GM18870 (cell line): ENCODE data around the gene HOMER1.

ENCODE experiments used
- ATAC-seq: cut with Tn5 transposase; IDR thresholded peaks from one replicate; pipeline ENCODE4 v1.9.1; 2021; ENCODE audit warnings: moderate library complexity; ENCODE audit not compliant: unreplicated experiment

HOMER1 gene, protein sequence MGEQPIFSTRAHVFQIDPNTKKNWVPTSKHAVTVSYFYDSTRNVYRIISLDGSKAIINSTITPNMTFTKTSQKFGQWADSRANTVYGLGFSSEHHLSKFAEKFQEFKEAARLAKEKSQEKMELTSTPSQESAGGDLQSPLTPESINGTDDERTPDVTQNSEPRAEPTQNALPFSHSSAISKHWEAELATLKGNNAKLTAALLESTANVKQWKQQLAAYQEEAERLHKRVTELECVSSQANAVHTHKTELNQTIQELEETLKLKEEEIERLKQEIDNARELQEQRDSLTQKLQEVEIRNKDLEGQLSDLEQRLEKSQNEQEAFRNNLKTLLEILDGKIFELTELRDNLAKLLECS

DNA sequence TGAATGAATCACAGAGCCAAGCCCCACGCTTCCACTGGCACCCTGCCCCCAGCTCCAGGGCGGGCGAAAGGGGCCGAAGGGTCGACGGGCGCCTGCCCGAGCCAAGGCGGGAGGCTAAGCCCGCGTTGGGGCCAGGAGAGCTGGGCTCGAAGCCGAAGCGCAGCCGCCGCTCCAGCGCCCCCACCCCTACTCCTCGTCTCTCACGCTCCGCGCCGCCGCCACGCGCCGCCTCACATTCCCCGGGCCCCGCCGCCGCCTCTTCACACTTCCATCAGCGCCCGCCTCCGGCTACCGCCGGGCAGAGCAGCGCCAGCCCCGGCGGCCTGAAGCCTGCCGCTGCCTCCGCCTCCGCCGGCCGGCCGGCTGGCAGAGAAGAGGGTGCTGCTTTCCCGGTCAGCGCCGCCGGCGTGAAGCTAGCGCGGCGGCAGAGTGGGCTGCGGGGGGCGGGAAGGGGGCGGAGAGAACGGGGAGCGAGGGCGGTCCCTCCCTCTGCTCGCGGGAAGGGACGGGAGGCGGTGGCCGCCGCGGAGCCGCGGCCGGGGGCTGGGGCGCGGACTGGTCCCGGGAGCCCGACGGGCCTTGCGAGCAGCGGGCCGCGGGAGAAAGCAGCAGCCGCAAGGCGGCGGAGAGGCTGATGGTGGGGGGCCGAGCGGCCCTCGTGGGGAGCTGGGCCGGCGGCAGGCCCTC is at the start of gene HOMER1:
Gene HOMER1, minus strand, starts transcription at position 431 of the 687 bp plus-strand sequence. CDS start 1,360 bp downstream, outside the sequence.
- peak; percentile 31 for ATAC-seq

DNA sequence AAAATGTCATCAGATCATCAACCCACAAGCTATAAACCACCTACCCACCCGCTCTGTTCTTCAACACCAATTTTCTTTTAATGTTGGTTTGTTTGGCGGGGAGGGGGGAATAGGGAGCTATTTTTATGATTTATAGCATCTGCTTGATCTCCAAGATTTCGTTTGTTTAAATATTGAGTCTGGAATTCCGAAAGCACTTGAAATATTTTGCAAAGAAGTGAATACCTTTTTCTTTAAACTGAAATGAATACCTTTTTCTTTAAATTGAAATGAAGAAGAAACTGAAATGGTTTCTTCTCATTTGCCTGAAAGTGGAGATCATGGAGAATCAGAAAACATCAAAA is 49.3 kb upstream of the HOMER1 start:
- ATAC-seq = no peak

DNA sequence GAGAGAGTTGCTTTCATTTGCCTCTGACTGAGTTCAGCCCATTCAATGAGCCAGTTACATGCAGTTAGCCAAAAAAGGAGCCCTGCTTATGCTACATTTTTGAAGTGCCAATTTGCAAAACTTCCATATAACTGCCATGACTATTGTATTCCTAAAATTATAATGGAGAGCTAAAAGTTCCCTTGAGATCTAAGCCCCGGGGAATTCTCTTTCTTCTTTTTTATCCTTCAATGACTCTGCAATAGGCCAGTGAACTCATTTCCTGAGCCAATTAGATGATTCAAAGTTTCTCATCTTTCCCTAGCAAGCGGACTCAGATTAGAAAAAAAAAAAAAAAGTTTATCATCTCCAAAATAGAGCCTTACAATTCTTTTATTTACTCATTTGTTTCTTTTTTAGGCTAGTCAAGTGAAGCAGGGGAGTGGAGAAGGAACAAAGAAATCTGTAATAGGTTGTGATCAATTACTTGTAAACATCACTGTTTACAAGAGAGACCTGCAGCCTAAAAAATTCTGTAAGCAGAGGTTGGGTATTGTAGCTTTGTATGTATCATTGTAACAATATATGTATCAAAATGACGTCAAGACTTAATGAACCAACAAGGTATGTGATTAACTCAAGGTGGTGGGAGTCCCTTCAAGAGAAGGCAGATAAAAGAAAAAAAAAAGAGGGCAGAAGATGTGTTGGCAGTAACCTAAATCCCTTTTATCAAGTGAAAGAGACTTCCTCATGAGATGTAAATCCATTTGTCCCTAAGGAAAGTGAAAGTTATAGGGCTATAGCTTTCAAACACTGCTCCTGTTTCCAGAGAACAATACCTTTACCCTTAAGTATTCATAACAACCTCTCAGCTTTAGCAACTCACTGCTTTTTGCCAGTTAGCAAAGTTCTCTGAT is 48.7 kb upstream of the HOMER1 start:
- ATAC-seq = no peak

DNA sequence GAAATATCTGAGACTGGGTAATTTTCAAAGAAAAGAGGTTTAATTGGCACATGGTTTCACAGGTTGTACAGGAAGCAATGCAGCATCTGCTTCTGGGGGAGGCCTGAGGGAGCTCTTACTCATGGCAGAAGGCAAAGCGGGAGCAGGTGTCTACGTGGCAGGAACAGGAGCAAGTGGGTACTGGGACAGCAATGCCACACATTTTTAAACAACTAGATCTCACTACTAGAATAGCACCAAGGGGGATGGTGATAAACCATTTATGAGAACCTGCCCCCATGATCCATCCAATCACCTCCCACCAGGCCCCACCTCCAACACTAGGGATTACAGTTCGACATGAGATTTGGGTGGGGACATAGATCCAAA is 47.6 kb upstream of the HOMER1 start:
- no peak for ATAC-seq

DNA sequence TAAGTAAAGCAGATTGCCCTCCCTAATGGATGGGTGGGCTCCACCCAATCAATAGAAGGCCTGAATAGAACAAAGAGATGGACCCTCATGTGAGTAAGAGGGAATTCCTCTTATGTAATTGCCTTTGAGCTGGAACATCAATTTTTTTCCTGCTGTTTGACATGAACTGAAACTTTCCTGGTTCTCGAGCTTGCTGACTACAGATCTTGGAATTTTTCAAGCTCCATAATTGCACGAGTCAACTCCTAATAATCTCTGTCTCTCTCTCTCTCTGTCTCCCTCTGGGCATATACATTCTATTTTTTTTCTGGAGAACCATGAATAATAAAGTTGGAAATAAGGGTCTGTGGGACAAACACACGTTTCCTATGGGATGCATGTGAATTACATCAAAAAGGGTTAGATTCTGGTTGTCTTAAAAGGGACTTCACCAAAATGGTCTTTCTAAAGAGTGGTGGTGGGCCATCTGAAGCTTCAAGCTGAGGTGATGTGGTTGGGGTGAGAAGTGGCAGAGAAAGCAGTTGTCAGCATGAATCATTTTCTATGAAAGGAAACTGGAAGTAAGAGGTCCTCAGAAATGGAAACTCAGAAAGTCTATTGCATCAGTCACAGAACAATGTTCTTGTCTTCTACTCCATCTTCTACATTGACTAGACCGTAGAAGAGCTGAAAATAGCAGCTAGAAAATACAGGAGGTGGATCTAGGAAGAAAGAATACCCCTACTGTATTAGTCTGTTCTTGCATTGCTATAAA is 47.0 kb upstream of the HOMER1 start:
- no peak for ATAC-seq

DNA sequence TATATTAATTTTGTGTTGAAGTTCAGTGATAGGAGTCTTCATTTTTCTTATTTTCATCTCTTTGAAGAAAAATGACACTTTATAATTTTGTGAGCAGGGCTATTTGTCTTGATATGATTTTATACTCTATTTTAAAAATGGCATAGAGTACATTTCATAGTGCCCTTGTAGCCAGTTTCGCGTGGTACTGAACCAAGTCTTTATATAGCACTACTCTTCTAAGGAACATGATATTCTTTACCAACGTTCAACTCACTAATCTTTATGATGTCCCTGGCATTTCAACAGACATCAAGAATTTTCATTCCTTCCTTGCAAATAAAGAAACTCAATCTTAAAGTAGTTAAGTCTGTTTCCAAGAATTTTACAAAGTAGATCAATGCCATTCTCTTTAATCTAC is 41.5 kb upstream of the HOMER1 start:
- no peak for ATAC-seq

DNA sequence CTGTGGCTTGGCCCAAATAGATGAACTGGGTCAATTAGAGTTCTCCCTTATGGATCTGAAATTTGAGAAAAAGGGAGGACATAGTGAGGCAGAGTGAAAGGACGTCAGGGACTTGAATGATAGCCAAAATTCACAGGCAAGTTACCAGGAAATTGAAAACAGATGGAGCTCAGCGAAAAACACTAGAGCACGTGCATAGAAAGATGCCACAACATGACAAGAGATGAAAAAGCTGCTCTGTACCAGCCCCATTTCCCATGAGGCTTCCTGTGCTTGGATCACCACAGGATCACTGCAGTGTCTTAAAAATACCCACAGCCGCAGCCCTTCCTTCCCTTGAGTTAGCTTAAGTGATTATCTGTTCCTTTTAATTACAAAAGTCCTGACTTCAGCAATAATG is 39.0 kb upstream of the HOMER1 start:
- no peak for ATAC-seq

DNA sequence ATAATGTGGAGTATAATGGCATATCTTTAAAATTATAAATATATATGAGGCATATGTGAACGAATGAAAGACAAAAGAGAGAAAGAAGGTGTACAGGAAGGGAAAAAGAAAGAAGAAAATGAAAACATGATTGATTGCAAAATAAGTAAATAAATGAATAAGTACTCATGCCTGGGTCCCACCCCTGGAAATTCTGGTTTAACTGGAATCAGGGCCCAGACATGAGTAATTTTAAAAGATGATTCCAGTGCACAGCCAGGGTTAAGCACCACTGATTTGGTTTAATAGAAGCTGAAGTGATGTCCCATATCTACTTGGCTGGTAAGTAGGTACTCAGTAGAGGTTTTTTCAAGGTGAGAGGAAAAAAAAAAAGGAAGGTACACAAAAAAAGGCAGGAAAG is 34.0 kb upstream of the HOMER1 start:
- ATAC-seq = no peak

DNA sequence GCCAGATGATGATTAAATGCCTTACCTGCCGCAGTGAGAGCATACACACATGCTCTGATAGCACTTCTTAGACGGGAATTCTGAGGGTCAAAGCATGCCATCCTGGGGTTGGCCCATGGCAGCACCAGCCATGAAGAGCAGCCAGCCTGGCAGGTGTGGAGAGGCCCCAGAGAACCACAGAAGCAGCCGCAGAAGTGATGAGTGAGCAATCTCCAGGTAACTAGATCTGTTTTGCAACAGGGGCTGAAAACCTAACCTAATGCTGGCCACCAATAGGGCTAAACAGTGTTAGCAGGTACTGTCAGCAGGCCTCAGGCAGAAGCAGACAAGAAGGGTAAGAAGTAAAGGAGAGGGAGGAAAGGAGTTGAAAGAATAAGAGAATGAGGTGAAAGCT is 33.5 kb upstream of the HOMER1 start:
- no peak for ATAC-seq

DNA sequence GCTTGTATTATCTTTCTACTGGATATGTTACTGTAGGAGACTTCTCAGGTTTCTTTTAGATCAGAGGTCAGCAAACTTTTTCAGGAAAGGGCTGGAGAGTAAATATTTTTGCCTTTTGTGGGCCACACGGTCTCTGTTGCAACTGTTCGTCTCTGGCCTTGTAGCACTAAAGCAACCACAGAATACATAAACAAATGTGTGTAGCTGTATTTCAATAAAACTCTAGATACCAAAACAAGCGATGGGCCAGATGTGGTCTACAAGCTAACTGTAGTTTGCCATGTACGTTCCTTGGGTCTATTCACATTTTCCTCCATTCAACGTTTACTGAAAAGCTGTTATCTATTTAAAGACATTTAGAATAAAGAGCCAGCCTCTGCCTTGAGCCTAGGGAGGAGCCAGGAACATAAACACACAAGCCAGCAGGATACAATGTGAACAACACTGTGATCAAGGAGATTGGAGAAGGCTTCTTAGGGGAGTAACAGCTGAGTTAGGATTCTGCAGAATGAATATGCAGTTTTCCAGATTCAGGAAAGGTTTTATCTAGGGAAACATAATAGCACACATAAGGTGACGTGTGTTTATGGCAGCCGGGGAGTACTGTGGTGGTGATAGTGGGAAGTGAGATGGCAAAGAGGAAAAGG is 33.0 kb upstream of the HOMER1 start:
- no peak for ATAC-seq

DNA sequence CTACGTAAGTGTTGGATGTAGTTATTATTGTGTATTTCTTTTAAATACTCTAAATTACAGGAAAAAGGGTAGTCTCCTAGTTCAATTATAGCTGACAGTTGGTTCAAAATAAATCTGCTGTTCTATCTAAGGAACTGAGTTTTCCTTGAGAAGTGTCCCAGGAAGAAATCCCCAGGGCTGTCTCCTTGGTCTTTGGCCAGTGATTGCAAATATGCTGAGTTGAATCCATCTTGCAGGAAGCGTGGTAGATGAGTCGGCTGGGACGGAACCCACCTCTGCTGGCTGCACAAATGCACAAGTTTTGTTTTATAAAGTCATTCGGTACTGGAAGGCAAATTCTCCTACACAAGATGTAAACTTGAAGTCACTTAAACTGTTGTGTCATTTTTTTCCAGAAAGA is 30.2 kb upstream of the HOMER1 start:
- no peak for ATAC-seq

DNA sequence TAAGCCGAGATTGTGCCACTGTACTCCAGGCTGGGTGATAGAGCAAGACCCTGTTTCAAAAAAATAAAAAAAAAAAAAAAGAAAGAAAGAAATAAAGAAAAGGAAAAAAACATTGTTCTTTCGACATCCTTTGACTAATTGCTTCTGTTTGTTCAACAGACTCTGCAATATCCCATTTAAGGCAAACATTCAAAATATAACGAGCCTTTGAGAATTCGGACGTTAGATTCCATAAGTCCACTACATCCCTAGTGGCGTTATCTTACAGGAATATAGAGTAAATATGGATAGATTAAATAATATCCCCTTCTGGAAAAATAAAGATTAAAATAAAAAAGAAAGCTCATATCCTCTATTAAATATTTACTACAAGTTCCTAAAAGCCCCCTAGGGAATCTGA is 27.0 kb upstream of the HOMER1 start:
- ATAC-seq = no peak

DNA sequence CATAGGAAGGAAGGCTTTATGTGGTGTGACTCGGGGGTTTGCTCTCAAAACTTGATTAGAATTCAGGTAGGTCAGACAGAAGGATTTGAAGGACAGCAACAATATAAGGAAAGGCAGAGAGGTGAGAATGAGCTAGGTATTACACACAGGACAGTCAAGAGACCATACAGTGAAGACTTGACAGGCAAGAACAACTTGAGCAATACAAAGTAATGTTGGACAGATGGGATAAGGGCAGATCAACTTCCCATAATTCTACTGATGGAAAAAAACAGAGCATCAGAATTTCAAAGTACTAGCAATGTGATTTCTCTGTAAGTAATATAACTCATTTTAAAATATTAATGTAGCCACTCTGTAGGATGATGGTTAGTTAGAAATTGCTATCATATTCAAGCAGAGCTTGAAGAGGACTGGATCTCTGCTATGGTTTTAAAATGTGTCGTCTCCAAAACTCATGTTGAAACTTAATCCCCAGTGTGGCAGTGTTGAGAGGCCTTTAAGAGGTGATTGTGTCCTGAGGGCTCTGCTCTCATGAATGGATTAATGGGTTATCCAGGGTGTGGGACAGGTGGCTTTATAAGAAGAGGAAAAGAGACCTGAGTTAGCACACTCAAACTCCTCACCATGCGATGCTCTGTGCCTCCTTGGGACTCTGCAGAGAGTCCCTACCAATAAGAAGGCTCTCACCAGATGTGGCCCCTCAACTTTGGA is 22.4 kb upstream of the HOMER1 start:
- no peak for ATAC-seq

DNA sequence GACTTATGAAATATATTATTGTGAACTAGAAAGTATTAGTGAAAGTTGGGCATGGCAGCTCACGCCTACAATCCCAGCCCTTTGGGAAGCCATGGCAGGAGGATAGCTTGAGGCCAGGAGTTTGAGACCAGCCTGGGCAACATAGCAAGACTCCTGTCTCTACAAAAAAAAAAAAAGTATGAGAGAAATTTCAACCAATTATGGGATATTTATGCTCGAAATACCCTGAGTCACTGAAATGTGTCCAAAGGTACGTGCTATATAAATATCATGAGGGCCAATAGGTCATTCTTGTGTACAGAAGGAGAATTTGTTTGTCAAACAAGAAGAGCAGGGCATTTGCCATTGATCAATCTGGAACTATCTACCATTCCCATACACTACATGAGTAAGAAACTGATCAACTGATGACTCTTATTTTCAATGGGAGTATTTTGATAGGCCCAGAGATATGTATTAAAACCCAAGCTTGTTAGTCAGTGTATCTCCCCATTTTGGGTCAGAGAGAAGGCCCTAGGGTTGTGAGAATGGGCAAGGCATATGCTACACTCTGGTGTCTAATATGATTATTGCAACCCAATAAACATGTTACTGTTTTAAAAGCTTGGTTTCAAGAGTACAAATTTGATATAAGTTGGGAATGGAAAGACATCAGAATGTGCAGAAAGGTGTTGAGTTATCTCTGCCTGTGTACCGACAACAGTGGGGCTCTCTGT is 21.7 kb upstream of the HOMER1 start:
- ATAC-seq = no peak

DNA sequence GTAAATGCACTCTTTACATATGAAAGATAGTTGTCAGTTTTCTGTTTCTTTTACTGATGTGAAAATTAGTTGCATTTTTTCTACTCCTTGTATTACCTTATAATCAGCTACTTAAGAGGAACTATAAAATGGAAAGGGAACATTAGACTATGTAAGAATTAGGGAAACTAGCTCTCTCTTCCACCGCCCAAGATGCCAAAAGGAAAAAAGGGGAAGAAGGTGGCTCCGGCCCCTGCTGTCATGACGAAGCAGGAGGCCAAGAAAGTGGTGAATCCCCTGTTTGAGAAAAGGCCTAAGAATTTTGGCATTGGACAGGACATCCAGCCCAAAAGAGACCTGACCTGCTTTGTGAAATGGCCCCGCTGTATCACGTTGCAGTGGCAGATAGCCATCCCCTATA is 15.2 kb upstream of the HOMER1 start:
- ATAC-seq = no peak

DNA sequence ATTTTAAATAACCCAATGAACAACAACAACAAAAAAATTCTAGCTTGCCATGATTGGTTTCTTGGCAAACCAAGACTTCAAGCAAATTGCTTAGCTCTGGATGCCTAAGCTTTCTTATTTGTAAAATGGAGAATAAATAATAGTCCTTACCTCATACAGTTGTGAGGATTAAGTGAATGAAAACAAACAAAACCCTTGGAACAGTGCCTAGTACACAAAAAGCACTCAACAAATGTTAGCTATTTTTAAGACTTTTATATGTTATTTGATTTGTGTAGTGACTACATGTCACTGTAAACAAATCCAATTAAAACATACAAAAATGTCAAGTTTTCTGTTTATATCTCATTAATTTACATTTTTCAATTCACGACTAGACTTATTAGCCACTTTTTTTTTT is 13.5 kb upstream of the HOMER1 start:
- no peak for ATAC-seq

DNA sequence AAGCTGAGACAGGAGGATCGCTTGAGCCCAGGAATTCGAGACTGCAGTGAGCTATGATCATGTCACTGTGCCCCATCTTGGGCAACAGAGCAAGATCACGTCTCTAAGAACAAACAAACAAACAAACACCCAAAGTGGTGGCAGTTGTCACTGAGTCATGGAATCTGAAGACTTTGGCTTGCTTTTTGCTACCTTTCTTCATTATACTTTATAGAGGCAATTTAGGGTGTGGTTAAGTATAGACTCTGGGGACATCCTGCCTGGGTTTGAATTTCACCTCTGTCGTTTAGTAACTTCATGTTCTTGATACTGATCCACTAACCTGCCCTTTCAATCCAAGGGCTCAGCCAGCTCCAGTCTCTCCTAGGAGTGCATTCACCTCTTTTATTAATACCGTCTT is 13.0 kb upstream of the HOMER1 start:
- no peak for ATAC-seq

DNA sequence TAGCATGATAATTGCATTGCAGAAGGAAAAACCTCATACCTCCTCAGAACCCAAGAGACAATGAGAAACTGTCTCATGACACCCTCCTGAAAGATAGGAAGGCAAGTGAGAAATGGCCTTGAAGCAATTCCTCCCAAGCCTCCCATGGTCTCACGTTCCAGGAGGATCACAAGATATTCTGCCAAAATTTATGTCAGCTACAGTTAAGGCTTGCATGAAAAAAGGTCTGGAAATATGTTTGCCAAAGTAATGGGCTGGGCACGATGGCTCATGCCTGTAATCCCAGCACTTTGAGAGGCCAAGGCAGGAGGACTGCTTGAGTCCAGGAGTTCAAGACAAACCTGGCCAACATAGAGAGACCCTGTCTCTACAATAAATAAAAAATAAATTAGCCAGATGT is 12.6 kb upstream of the HOMER1 start:
- ATAC-seq = no peak

DNA sequence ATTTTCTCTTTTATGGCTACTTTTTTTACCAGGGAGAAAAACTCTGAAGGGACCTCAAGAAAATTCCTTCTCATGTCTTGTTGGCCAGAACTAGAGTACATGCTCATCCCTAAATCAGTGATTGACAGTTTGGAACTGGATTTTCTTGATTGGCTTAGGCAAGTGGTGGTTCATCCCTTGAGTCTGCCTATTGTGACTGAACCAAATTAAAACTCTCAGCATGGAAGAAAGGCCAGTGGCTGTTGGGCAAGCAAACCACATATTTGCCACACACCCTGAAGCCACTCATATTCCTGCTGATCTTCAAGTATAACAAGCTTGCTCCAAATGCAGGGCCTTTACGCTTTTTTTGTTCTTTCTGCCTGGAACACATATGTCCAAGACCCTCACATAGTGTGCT is 7.2 kb upstream of the HOMER1 start:
- no peak for ATAC-seq
